ENCODE data around the gene KHDC3L.

Gene KHDC3L

DNA sequence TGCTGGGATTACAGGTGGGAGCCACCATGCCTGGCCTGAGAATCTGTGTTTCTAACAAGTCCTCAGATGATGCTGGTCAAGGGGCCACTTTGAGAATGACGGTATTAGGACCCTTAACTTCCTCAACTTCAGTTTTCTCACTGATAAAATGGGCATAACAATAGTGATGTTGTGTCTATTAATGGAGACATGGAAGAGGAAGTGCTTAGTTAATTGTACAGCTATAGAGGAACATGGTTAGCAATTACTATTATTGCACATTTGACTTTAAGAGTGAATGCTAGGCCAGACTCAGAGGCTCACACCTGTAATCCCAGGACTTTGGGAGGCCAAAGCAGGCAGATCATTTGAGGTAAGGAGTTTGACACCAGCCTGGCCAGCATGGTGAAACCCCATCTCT is 21.1 kb upstream of the KHDC3L start:
- peaks cover 0 to 22% of the 10 kb centered on the region in 2 experiments for H3K27me3 ChIP-seq (ENCODE audit: control insufficient read depth in 1 of 2, insufficient read depth in 1 of 2, low read length in 2 of 2)
- H3K9ac ChIP-seq (ENCODE audit: low read length), result no peak overlapping the region
- no peaks in the 10 kb centered on the region for H3K79me1 ChIP-seq (replicated peaks; ENCODE audit: low read length, poor library complexity, severe bottlenecking)
- H3K4me2 ChIP-seq (ENCODE audit: low read length, poor library complexity, severe bottlenecking), result no peak overlapping the region
- no peak overlapping the region for H2AK5ac ChIP-seq (ENCODE audit: low read length, severe bottlenecking)
- no peak overlapping the region for H3K18ac ChIP-seq (ENCODE audit: low read depth in 1 of 2, low read length in 2 of 2)
- H3K4me3 ChIP-seq (ENCODE audit: insufficient read depth in 1 of 2, low read depth in 1 of 2, low read length in 2 of 2), result no peak overlapping the region
- no peaks in the 10 kb centered on the region for H3K4me1 ChIP-seq (ENCODE audit: control insufficient read depth, insufficient read depth, low read depth, low read length)
- no peak overlapping the region for H3K14ac ChIP-seq (ENCODE audit: low read length in 2 of 2)
- no peak overlapping the region for H4K91ac ChIP-seq (ENCODE audit: low read length)
- no peaks in the 10 kb centered on the region for H3K36me3 ChIP-seq (ENCODE audit: control insufficient read depth in 1 of 2, insufficient read depth in 2 of 2, low read depth in 1 of 2, low read length in 2 of 2)
- H4K8ac ChIP-seq (ENCODE audit: low read length), result no peak overlapping the region
- DNase-seq, result no peak
- no peak overlapping the region for H3K27ac ChIP-seq (ENCODE audit: low read length, poor library complexity, severe bottlenecking)
- WGBS, result 100% methylated on average over 1 of the region's 1 CpG
- H2BK15ac ChIP-seq (ENCODE audit: low read depth, poor library complexity, severe bottlenecking), result no peak overlapping the region
- H2BK5ac ChIP-seq (ENCODE audit: low read depth, low read length, poor library complexity, severe bottlenecking), result no peak overlapping the region
- H2BK12ac ChIP-seq (ENCODE audit: low read length in 2 of 2), result no peak overlapping the region
- H2BK120ac ChIP-seq (ENCODE audit: low read depth, low read length), result no peak overlapping the region
- no peak overlapping the region for H3K4ac ChIP-seq (ENCODE audit: low read depth in 1 of 2, low read length in 2 of 2)
- no peak overlapping the region for H3K23ac ChIP-seq (ENCODE audit: low read length in 2 of 2)
- H3K9me3 ChIP-seq (ENCODE audit: control insufficient read depth, low read length), result no peaks in the 10 kb centered on the region
- H2AFZ ChIP-seq (ENCODE audit: low read depth, low read length), result no peak overlapping the region

DNA sequence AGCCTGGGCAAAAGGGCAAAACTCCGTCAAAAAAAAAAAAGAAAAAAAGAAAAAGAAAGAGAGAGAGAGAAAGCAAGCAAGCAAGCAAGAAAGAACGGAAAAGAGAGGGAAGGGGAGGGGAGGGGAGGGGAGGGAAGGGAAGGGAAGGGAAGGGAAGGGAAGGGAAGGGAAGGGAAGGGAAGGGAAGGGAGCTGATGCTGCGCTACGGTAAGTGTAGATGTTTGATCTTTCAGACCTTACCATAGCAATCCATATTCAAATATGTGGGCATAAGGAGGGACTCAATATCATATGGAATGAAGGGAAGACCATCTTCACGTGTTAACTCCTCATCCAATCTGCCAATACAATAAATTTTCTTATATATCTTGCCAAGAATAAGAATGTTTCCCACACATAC is 20.3 kb upstream of the KHDC3L start:
- no peak overlapping the region for H3K23ac ChIP-seq (ENCODE audit: low read length in 2 of 2)
- WGBS, result 92% methylated on average over 2 of the region's 5 CpGs
- H2BK5ac ChIP-seq (ENCODE audit: low read depth, low read length, poor library complexity, severe bottlenecking), result no peak overlapping the region
- no peak overlapping the region for H2AK5ac ChIP-seq (ENCODE audit: low read length, severe bottlenecking)
- no peak for DNase-seq
- no peaks in the 10 kb centered on the region for H3K9me3 ChIP-seq (ENCODE audit: control insufficient read depth, low read length)
- H2BK120ac ChIP-seq (ENCODE audit: low read depth, low read length), result no peak overlapping the region
- H3K36me3 ChIP-seq (ENCODE audit: control insufficient read depth in 1 of 2, insufficient read depth in 2 of 2, low read depth in 1 of 2, low read length in 2 of 2), result no peaks in the 10 kb centered on the region
- H3K9ac ChIP-seq (ENCODE audit: low read length), result no peak overlapping the region
- H3K18ac ChIP-seq (ENCODE audit: low read depth in 1 of 2, low read length in 2 of 2), result no peak overlapping the region
- no peak overlapping the region for H2BK12ac ChIP-seq (ENCODE audit: low read length in 2 of 2)
- peaks cover 0 to 30% of the 10 kb centered on the region in 2 experiments for H3K27me3 ChIP-seq (ENCODE audit: control insufficient read depth in 1 of 2, insufficient read depth in 1 of 2, low read length in 2 of 2)
- no peak overlapping the region for H3K14ac ChIP-seq (ENCODE audit: low read length in 2 of 2)
- no peak overlapping the region for H2BK15ac ChIP-seq (ENCODE audit: low read depth, poor library complexity, severe bottlenecking)
- no peak overlapping the region for H3K27ac ChIP-seq (ENCODE audit: low read length, poor library complexity, severe bottlenecking)
- no peaks in the 10 kb centered on the region for H3K79me1 ChIP-seq (replicated peaks; ENCODE audit: low read length, poor library complexity, severe bottlenecking)
- H2AFZ ChIP-seq (ENCODE audit: low read depth, low read length), result no peak overlapping the region
- no peak overlapping the region for H3K4ac ChIP-seq (ENCODE audit: low read depth in 1 of 2, low read length in 2 of 2)
- no peak overlapping the region for H3K4me2 ChIP-seq (ENCODE audit: low read length, poor library complexity, severe bottlenecking)
- no peaks in the 10 kb centered on the region for H3K4me1 ChIP-seq (ENCODE audit: control insufficient read depth, insufficient read depth, low read depth, low read length)
- H4K8ac ChIP-seq (ENCODE audit: low read length), result no peak overlapping the region
- H4K91ac ChIP-seq (ENCODE audit: low read length), result no peak overlapping the region
- H3K4me3 ChIP-seq (ENCODE audit: insufficient read depth in 1 of 2, low read depth in 1 of 2, low read length in 2 of 2), result no peak overlapping the region

DNA sequence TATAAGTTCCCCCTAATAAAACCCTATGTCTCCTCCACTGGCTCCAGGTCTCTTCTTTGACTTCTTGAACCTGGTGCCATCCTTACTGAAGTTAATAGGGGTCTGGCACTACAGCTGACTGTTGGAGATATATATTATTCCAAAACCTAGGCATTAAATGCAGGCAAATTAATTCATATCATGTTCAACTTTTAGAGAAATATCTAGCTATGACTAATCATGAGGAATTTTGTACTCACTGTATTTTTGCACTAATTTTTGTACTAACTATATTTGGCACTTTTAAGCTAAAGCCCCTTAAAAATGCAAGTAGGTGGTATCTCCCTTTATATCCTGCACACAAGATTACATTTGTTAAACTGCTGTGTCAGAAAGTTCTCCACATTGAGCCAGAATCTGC is 19.3 kb upstream of the KHDC3L start:
- H2BK5ac ChIP-seq (ENCODE audit: low read depth, low read length, poor library complexity, severe bottlenecking), result no peak overlapping the region
- no peak overlapping the region for H3K23ac ChIP-seq (ENCODE audit: low read length in 2 of 2)
- peaks cover 0 to 37% of the 10 kb centered on the region in 2 experiments for H3K27me3 ChIP-seq (ENCODE audit: control insufficient read depth in 1 of 2, insufficient read depth in 1 of 2, low read length in 2 of 2)
- no peak overlapping the region for H2BK15ac ChIP-seq (ENCODE audit: low read depth, poor library complexity, severe bottlenecking)
- H2BK120ac ChIP-seq (ENCODE audit: low read depth, low read length), result no peak overlapping the region
- H3K36me3 ChIP-seq (ENCODE audit: control insufficient read depth in 1 of 2, insufficient read depth in 2 of 2, low read depth in 1 of 2, low read length in 2 of 2), result no peaks in the 10 kb centered on the region
- H3K18ac ChIP-seq (ENCODE audit: low read depth in 1 of 2, low read length in 2 of 2), result no peak overlapping the region
- H2AK5ac ChIP-seq (ENCODE audit: low read length, severe bottlenecking), result no peak overlapping the region
- no peaks in the 10 kb centered on the region for H3K4me1 ChIP-seq (ENCODE audit: control insufficient read depth, insufficient read depth, low read depth, low read length)
- no peak overlapping the region for H3K4me3 ChIP-seq (ENCODE audit: insufficient read depth in 1 of 2, low read depth in 1 of 2, low read length in 2 of 2)
- no peaks in the 10 kb centered on the region for H3K9me3 ChIP-seq (ENCODE audit: control insufficient read depth, low read length)
- no peak overlapping the region for H3K27ac ChIP-seq (ENCODE audit: low read length, poor library complexity, severe bottlenecking)
- no peak overlapping the region for H2BK12ac ChIP-seq (ENCODE audit: low read length in 2 of 2)
- H4K91ac ChIP-seq (ENCODE audit: low read length), result no peak overlapping the region
- H3K4ac ChIP-seq (ENCODE audit: low read depth in 1 of 2, low read length in 2 of 2), result no peak overlapping the region
- H3K79me1 ChIP-seq (replicated peaks; ENCODE audit: low read length, poor library complexity, severe bottlenecking), result no peaks in the 10 kb centered on the region
- H3K4me2 ChIP-seq (ENCODE audit: low read length, poor library complexity, severe bottlenecking), result no peak overlapping the region
- no peak overlapping the region for H4K8ac ChIP-seq (ENCODE audit: low read length)
- H3K14ac ChIP-seq (ENCODE audit: low read length in 2 of 2), result no peak overlapping the region
- DNase-seq, result no peak
- no peak overlapping the region for H3K9ac ChIP-seq (ENCODE audit: low read length)
- H2AFZ ChIP-seq (ENCODE audit: low read depth, low read length), result no peak overlapping the region

DNA sequence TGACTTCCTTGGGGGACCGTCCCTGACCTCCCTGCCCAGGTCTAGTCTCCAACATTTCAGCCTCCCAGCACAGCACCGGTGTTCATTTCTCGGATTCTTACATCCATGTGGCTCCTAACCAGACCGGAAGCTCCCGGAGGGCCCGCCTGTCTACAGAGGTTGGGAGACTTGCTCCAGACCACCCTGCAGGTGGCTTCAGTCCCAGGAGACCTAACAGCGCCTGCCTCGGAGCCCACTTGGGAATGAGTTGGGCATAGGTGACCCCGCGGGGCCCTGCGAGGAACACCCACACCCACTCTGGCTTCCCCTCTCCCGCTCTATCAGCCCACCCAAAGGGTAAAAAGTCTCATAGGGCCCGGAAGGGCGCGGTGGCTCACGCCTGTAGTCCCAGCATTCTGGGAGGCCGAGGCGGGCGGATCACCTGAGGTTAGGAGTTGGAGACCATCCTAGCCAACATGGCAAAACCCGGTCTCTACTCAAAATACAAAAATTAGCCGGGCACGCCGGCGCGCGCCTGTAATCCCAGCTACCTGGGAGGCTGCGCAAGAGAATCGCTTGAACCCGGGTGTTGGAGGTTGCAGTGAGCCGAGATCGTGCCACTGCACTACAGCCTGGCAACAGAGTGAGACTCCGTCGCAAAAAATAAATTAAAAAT is 13.8 kb upstream of the KHDC3L start:
- WGBS, result 85% methylated on average over 31 of the region's 33 CpGs
- DNase-seq, result no peak
- Histone ChIP-seq H3K27ac (ENCODE audit: low read length, poor library complexity, severe bottlenecking) (no peak overlapping the region), H3K4me3 (ENCODE audit: insufficient read depth in 1 of 2, low read depth in 1 of 2, low read length in 2 of 2) (no peak overlapping the region), H4K8ac (ENCODE audit: low read length) (no peak overlapping the region), H2AK5ac (ENCODE audit: low read length, severe bottlenecking) (no peak overlapping the region), H2BK12ac (ENCODE audit: low read length in 2 of 2) (no peak overlapping the region), H2BK15ac (ENCODE audit: low read depth, poor library complexity, severe bottlenecking) (no peak overlapping the region), H3K4ac (ENCODE audit: low read depth in 1 of 2, low read length in 2 of 2) (no peak overlapping the region), H3K23ac (ENCODE audit: low read length in 2 of 2) (no peak overlapping the region), H3K9ac (ENCODE audit: low read length) (no peak overlapping the region), H3K14ac (ENCODE audit: low read length in 2 of 2) (no peak overlapping the region), H2AFZ (ENCODE audit: low read depth, low read length) (no peak overlapping the region), H3K79me1 (replicated peaks; ENCODE audit: low read length, poor library complexity, severe bottlenecking) (no peaks in the 10 kb centered on the region), H3K27me3 (ENCODE audit: control insufficient read depth in 1 of 2, insufficient read depth in 1 of 2, low read length in 2 of 2) (peaks cover 8 to 52% of the 10 kb centered on the region in 2 experiments), H4K91ac (ENCODE audit: low read length) (no peak overlapping the region), H3K36me3 (ENCODE audit: control insufficient read depth in 1 of 2, insufficient read depth in 2 of 2, low read depth in 1 of 2, low read length in 2 of 2) (no peaks in the 10 kb centered on the region), H3K9me3 (ENCODE audit: control insufficient read depth, low read length) (no peaks in the 10 kb centered on the region), H3K4me2 (ENCODE audit: low read length, poor library complexity, severe bottlenecking) (no peak overlapping the region), H3K18ac (ENCODE audit: low read depth in 1 of 2, low read length in 2 of 2) (no peak overlapping the region), H3K4me1 (ENCODE audit: control insufficient read depth, insufficient read depth, low read depth, low read length) (no peaks in the 10 kb centered on the region), H2BK120ac (ENCODE audit: low read depth, low read length) (no peak overlapping the region), H2BK5ac (ENCODE audit: low read depth, low read length, poor library complexity, severe bottlenecking) (no peak overlapping the region)

All from mesenchymal stem cell (in vitro differentiated cells and primary cell).